ENCODE data around the gene BRI3BP.
"Not testable (repeated sequence)": the region's sequence is repeated elsewhere in the genome, so short reads cannot be mapped to it uniquely, and the experiment has no call there.

BRI3BP gene

GRCh38 chr12:125025606-125026235 lies 32.3 kb downstream of the BRI3BP start:
- H3K4me3 ChIP-seq (ENCODE audit: low read depth, low read length): no peak overlapping the region
- TF ChIP-seq MYC (IDR thresholded peaks at IDR 0.05; ENCODE audit: low read depth, low read length) (no peak), MAX (IDR thresholded peaks at IDR 0.05; ENCODE audit: low read depth, low read length) (no peak), POLR2A (IDR thresholded peaks at IDR 0.05; ENCODE audit: extremely low read depth, insufficient read length) (no peak)
- TF ChIP-seq, protein P1, sequence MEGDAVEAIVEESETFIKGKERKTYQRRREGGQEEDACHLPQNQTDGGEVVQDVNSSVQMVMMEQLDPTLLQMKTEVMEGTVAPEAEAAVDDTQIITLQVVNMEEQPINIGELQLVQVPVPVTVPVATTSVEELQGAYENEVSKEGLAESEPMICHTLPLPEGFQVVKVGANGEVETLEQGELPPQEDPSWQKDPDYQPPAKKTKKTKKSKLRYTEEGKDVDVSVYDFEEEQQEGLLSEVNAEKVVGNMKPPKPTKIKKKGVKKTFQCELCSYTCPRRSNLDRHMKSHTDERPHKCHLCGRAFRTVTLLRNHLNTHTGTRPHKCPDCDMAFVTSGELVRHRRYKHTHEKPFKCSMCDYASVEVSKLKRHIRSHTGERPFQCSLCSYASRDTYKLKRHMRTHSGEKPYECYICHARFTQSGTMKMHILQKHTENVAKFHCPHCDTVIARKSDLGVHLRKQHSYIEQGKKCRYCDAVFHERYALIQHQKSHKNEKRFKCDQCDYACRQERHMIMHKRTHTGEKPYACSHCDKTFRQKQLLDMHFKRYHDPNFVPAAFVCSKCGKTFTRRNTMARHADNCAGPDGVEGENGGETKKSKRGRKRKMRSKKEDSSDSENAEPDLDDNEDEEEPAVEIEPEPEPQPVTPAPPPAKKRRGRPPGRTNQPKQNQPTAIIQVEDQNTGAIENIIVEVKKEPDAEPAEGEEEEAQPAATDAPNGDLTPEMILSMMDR (IDR thresholded peaks at IDR 0.05; ENCODE audit: low read depth, low read length): no peak

GRCh38 chr12:125028106-125028505 lies 34.7 kb downstream of the BRI3BP start:
- H3K4me3 ChIP-seq (ENCODE audit: low read depth, low read length): no peak overlapping the region
- TF ChIP-seq POLR2A (IDR thresholded peaks at IDR 0.05; ENCODE audit: extremely low read depth, insufficient read length): no peak
- no peak for TF ChIP-seq MYC (IDR thresholded peaks at IDR 0.05; ENCODE audit: low read depth, low read length)
- TF ChIP-seq, protein P1 (IDR thresholded peaks at IDR 0.05; ENCODE audit: low read depth, low read length): no peak
- TF ChIP-seq MAX (IDR thresholded peaks at IDR 0.05; ENCODE audit: low read depth, low read length): no peak
- DNase-seq (ENCODE audit: low read depth): no peak

More at GRCh38 chr12:125025606-125026235, 32.3 kb downstream of the BRI3BP start:
- no peak for DNase-seq (ENCODE audit: low read depth)

GRCh38 chr12:125029761-125030358 lies 36.4 kb downstream of the BRI3BP start:
- TF ChIP-seq MYC (IDR thresholded peaks at IDR 0.05; ENCODE audit: low read depth, low read length): no peak
- TF ChIP-seq MAX (IDR thresholded peaks at IDR 0.05; ENCODE audit: low read depth, low read length): no peak
- TF ChIP-seq POLR2A (IDR thresholded peaks at IDR 0.05; ENCODE audit: extremely low read depth, insufficient read length): no peak
- TF ChIP-seq, protein P1 (IDR thresholded peaks at IDR 0.05; ENCODE audit: low read depth, low read length): no peak

GRCh38 chr12:125031471-125031870 lies 38.0 kb downstream of the BRI3BP start:
- not testable (repeated sequence) for H3K4me3 ChIP-seq (ENCODE audit: low read depth, low read length); DNase-seq (ENCODE audit: low read depth)

More at GRCh38 chr12:125029761-125030358, 36.4 kb downstream of the BRI3BP start:
- no peak overlapping the region for H3K4me3 ChIP-seq (ENCODE audit: low read depth, low read length)
- DNase-seq (ENCODE audit: low read depth): no peak

DNA sequence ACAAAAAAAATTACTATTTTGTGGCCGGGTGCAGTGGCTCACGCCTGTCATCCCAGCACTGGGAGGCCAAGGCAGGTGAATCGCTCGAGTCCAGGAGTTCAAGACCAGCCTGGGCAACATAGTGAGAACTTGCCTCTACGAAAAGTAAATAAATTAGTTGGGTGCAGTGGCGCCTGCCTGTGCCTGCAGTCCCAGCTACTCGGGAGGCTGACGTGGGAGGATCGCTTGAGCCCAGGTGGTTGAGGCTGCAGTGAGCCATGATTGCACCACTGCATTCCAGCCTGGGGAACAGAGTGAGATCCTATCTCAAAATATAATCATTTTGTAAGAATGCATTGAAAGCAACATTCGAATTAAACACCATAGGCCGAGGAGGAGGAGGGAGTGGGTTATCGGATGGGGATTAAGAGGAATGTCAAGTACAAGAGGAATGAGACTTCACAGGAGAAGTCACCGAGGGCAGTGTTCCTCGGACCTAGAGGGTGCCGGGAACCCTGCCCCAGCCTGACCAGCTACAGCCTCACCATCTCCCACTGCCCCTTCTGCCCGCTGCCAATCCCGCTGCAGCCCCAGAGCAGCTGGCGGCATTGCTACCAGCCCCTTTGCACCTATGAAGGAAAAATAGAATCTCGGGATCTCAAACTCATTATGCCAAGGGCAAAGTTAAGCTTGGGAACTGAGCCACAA lies 39.2 kb downstream of the BRI3BP start:
- H3K4me3 ChIP-seq (ENCODE audit: low read depth, low read length): no peak overlapping the region
- no peak for TF ChIP-seq MYC (IDR thresholded peaks at IDR 0.05; ENCODE audit: low read depth, low read length)
- no peak for TF ChIP-seq MAX (IDR thresholded peaks at IDR 0.05; ENCODE audit: low read depth, low read length)
- TF ChIP-seq, protein P1 (IDR thresholded peaks at IDR 0.05; ENCODE audit: low read depth, low read length): no peak
- no peak for TF ChIP-seq POLR2A (IDR thresholded peaks at IDR 0.05; ENCODE audit: extremely low read depth, insufficient read length)
- no peak for DNase-seq (ENCODE audit: low read depth)

DNA sequence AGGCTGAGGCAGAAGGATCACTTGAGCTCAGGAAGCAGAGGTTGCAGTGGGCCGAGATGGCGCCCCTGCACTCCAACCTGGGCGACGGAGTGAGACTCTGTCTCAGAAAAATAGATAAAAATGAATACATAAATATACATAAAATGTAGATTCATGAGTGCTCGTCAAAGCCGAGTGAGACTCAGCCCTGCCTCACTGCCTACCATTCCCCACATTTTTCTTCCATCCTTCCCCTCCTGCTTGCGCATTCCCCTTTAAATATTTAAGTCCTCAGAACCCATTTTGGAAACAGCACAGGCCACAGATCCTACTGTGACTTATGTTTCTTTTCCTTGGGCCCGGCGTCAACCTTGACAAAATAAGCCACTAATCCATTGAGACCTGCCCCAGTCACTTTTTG lies 39.8 kb downstream of the BRI3BP start:
- no peak for DNase-seq (ENCODE audit: low read depth)
- H3K4me3 ChIP-seq (ENCODE audit: low read depth, low read length): no peak overlapping the region
- TF ChIP-seq POLR2A (IDR thresholded peaks at IDR 0.05; ENCODE audit: extremely low read depth, insufficient read length) (no peak), MAX (IDR thresholded peaks at IDR 0.05; ENCODE audit: low read depth, low read length) (no peak), MYC (IDR thresholded peaks at IDR 0.05; ENCODE audit: low read depth, low read length) (no peak)
- TF ChIP-seq, protein P1 (IDR thresholded peaks at IDR 0.05; ENCODE audit: low read depth, low read length): no peak

All from NB4 (cell line).